ENCODE results near the gene UBE2D2.
A peak's percentile ranks its signal among the peaks of the same experiment; 100 is the strongest.

Gene UBE2D2

GRCh38 chr5:139664086-139664693 is 103.1 kb downstream of the UBE2D2 start:
- Histone ChIP-seq H2AK5ac (ENCODE audit: low read depth, low read length) (no peak overlapping the region), H3K9me3 (replicated peaks in 1 of 2; ENCODE audit: control insufficient read depth in 2 of 2, insufficient read depth in 1 of 2, low read depth in 1 of 2, low read length in 2 of 2) (no peaks in the 10 kb centered on the region), H3K9ac (ENCODE audit: low read depth, low read length, poor library complexity) (no peak overlapping the region), H3K27ac (replicated peaks; ENCODE audit: low read length) (no peak overlapping the region), H4K91ac (ENCODE audit: low read depth, low read length, poor library complexity) (no peak overlapping the region), H3K14ac (ENCODE audit: low read length) (no peak overlapping the region), H3K4me3 (ENCODE audit: low read length in 2 of 2) (no peak overlapping the region), H2BK15ac (ENCODE audit: low read length) (peak overlapping the region; percentile 38), H2BK120ac (ENCODE audit: low read depth, low read length) (no peak overlapping the region), H4K8ac (ENCODE audit: low read depth, low read length) (no peak overlapping the region), H3K4ac (ENCODE audit: low read length) (no peak overlapping the region), H3K79me1 (ENCODE audit: low read depth, low read length) (peaks cover 19% of the 10 kb centered on the region), H3K4me1 (ENCODE audit: control insufficient read depth in 2 of 2, insufficient read depth in 1 of 2, low read depth in 1 of 2, low read length in 2 of 2) (peaks cover 35 to 39% of the 10 kb centered on the region in 2 donors), H3K18ac (ENCODE audit: low read length) (peak overlapping the region; percentile 3), H3K23ac (ENCODE audit: low read depth, low read length, poor library complexity) (no peak overlapping the region), H3K4me2 (ENCODE audit: insufficient read depth, low read length, poor library complexity, severe bottlenecking) (no peak overlapping the region), H2BK12ac (ENCODE audit: low read length) (no peak overlapping the region), H3K36me3 (replicated peaks in 1 of 2; ENCODE audit: control insufficient read depth in 2 of 2, insufficient read depth in 2 of 2, low read length in 2 of 2) (peaks cover 4 to 32% of the 10 kb centered on the region in 2 donors), H2AFZ (ENCODE audit: low read length) (no peak overlapping the region), H2BK5ac (ENCODE audit: low read length) (peak overlapping the region; percentile 21), H3K27me3 (ENCODE audit: control insufficient read depth in 3 of 3, insufficient read depth in 3 of 3, low read depth in 1 of 3, low read length in 3 of 3) (no peaks in the 10 kb centered on the region)
- no peak for DNase-seq (ENCODE audit: low spot score)
- WGBS, 2 donors (ENCODE audit: extremely low coverage in 2 of 2, insufficient read length in 2 of 2, insufficient replicate concordance in 1 of 2), result no CpG with 5 or more reads among the region's 9 CpGs

GRCh38 chr5:139664727-139665351 is 103.7 kb downstream of the UBE2D2 start:
- no CpG with 5 or more reads among the region's 15 CpGs for whole genome bisulfite sequencing, 2 donors (ENCODE audit: extremely low coverage in 2 of 2, insufficient read length in 2 of 2, insufficient replicate concordance in 1 of 2)
- Histone ChIP-seq H4K91ac (ENCODE audit: low read depth, low read length, poor library complexity) (no peak overlapping the region), H3K18ac (ENCODE audit: low read length) (peak overlapping the region; percentile 31), H3K9ac (ENCODE audit: low read depth, low read length, poor library complexity) (no peak overlapping the region), H3K4me3 (ENCODE audit: low read length in 2 of 2) (no peak overlapping the region), H2BK12ac (ENCODE audit: low read length) (no peak overlapping the region), H2BK120ac (ENCODE audit: low read depth, low read length) (no peak overlapping the region), H2AK5ac (ENCODE audit: low read depth, low read length) (no peak overlapping the region), H3K79me1 (ENCODE audit: low read depth, low read length) (peaks cover 25% of the 10 kb centered on the region), H3K27ac (replicated peaks; ENCODE audit: low read length) (no peak overlapping the region), H4K8ac (ENCODE audit: low read depth, low read length) (no peak overlapping the region), H2AFZ (ENCODE audit: low read length) (no peak overlapping the region), H3K4me1 (ENCODE audit: control insufficient read depth in 2 of 2, insufficient read depth in 1 of 2, low read depth in 1 of 2, low read length in 2 of 2) (peaks cover 35 to 40% of the 10 kb centered on the region in 2 donors), H2BK5ac (ENCODE audit: low read length) (no peak overlapping the region), H3K4ac (ENCODE audit: low read length) (no peak overlapping the region), H3K14ac (ENCODE audit: low read length) (no peak overlapping the region), H3K4me2 (ENCODE audit: insufficient read depth, low read length, poor library complexity, severe bottlenecking) (no peak overlapping the region), H3K36me3 (replicated peaks in 1 of 2; ENCODE audit: control insufficient read depth in 2 of 2, insufficient read depth in 2 of 2, low read length in 2 of 2) (peaks cover 4 to 32% of the 10 kb centered on the region in 2 donors), H3K27me3 (ENCODE audit: control insufficient read depth in 3 of 3, insufficient read depth in 3 of 3, low read depth in 1 of 3, low read length in 3 of 3) (no peaks in the 10 kb centered on the region), H2BK15ac (ENCODE audit: low read length) (no peak overlapping the region), H3K23ac (ENCODE audit: low read depth, low read length, poor library complexity) (no peak overlapping the region), H3K9me3 (replicated peaks in 1 of 2; ENCODE audit: control insufficient read depth in 2 of 2, insufficient read depth in 1 of 2, low read depth in 1 of 2, low read length in 2 of 2) (no peaks in the 10 kb centered on the region)
- DNase-seq (ENCODE audit: low spot score), result no peak

- Histone ChIP-seq H3K14ac (ENCODE audit: low read length) (no peak overlapping the region), H3K9ac (ENCODE audit: low read depth, low read length, poor library complexity) (no peak overlapping the region), H2BK120ac (ENCODE audit: low read depth, low read length) (peak overlapping the region; percentile 50), H3K23ac (ENCODE audit: low read depth, low read length, poor library complexity) (no peak overlapping the region), H3K27me3 (ENCODE audit: control insufficient read depth in 3 of 3, insufficient read depth in 3 of 3, low read depth in 1 of 3, low read length in 3 of 3) (no peaks in the 10 kb centered on the region), H3K9me3 (replicated peaks in 1 of 2; ENCODE audit: control insufficient read depth in 2 of 2, insufficient read depth in 1 of 2, low read depth in 1 of 2, low read length in 2 of 2) (no peaks in the 10 kb centered on the region), H2BK15ac (ENCODE audit: low read length) (no peak overlapping the region), H2AK5ac (ENCODE audit: low read depth, low read length) (no peak overlapping the region), H3K4me1 (ENCODE audit: control insufficient read depth in 2 of 2, insufficient read depth in 1 of 2, low read depth in 1 of 2, low read length in 2 of 2) (peaks cover 37 to 41% of the 10 kb centered on the region in 2 donors), H3K79me1 (ENCODE audit: low read depth, low read length) (peaks cover 28% of the 10 kb centered on the region), H3K27ac (replicated peaks; ENCODE audit: low read length) (no peak overlapping the region), H2AFZ (ENCODE audit: low read length) (no peak overlapping the region), H2BK5ac (ENCODE audit: low read length) (no peak overlapping the region), H3K36me3 (replicated peaks in 1 of 2; ENCODE audit: control insufficient read depth in 2 of 2, insufficient read depth in 2 of 2, low read length in 2 of 2) (peaks cover 4 to 36% of the 10 kb centered on the region in 2 donors), H2BK12ac (ENCODE audit: low read length) (no peak overlapping the region), H4K91ac (ENCODE audit: low read depth, low read length, poor library complexity) (no peak overlapping the region), H3K18ac (ENCODE audit: low read length) (no peak overlapping the region), H3K4me2 (ENCODE audit: insufficient read depth, low read length, poor library complexity, severe bottlenecking) (no peak overlapping the region), H3K4me3 (ENCODE audit: low read length in 2 of 2) (no peak overlapping the region), H3K4ac (ENCODE audit: low read length) (no peak overlapping the region), H4K8ac (ENCODE audit: low read depth, low read length) (no peak overlapping the region)
- WGBS, 2 donors (ENCODE audit: extremely low coverage in 2 of 2, insufficient read length in 2 of 2, insufficient replicate concordance in 1 of 2), result no CpG with 5 or more reads among the region's 11 CpGs
- DNase-seq (ENCODE audit: low spot score), result no peak
Measured at GRCh38 chr5:139665626-139666025, 104.5 kb downstream of the UBE2D2 start.

GRCh38 chr5:139666551-139666950 is 105.4 kb downstream of the UBE2D2 start:
- Histone ChIP-seq H3K79me1 (ENCODE audit: low read depth, low read length) (peaks cover 27% of the 10 kb centered on the region), H2BK120ac (ENCODE audit: low read depth, low read length) (no peak overlapping the region), H3K9ac (ENCODE audit: low read depth, low read length, poor library complexity) (no peak overlapping the region), H2BK15ac (ENCODE audit: low read length) (no peak overlapping the region), H3K23ac (ENCODE audit: low read depth, low read length, poor library complexity) (peak overlapping the region; percentile 43), H4K8ac (ENCODE audit: low read depth, low read length) (no peak overlapping the region), H4K91ac (ENCODE audit: low read depth, low read length, poor library complexity) (no peak overlapping the region), H2AFZ (ENCODE audit: low read length) (no peak overlapping the region), H2AK5ac (ENCODE audit: low read depth, low read length) (peak overlapping the region; percentile 37), H3K18ac (ENCODE audit: low read length) (no peak overlapping the region), H3K4me2 (ENCODE audit: insufficient read depth, low read length, poor library complexity, severe bottlenecking) (no peak overlapping the region), H3K4me1 (ENCODE audit: control insufficient read depth in 2 of 2, insufficient read depth in 1 of 2, low read depth in 1 of 2, low read length in 2 of 2) (peaks cover 44 to 46% of the 10 kb centered on the region in 2 donors), H2BK12ac (ENCODE audit: low read length) (peak overlapping the region; percentile 79), H3K4ac (ENCODE audit: low read length) (peak overlapping the region; percentile 72), H3K14ac (ENCODE audit: low read length) (no peak overlapping the region), H2BK5ac (ENCODE audit: low read length) (no peak overlapping the region), H3K9me3 (replicated peaks in 1 of 2; ENCODE audit: control insufficient read depth in 2 of 2, insufficient read depth in 1 of 2, low read depth in 1 of 2, low read length in 2 of 2) (no peaks in the 10 kb centered on the region), H3K4me3 (ENCODE audit: low read length in 2 of 2) (peak overlapping the region in 1 of 2 donors; percentile 47), H3K27ac (replicated peaks; ENCODE audit: low read length) (no peak overlapping the region), H3K36me3 (replicated peaks in 1 of 2; ENCODE audit: control insufficient read depth in 2 of 2, insufficient read depth in 2 of 2, low read length in 2 of 2) (peaks cover 2 to 34% of the 10 kb centered on the region in 2 donors), H3K27me3 (ENCODE audit: control insufficient read depth in 3 of 3, insufficient read depth in 3 of 3, low read depth in 1 of 3, low read length in 3 of 3) (no peaks in the 10 kb centered on the region)
- WGBS, 2 donors (ENCODE audit: extremely low coverage in 2 of 2, insufficient read length in 2 of 2, insufficient replicate concordance in 1 of 2), result no CpG with 5 or more reads among the region's 7 CpGs
- DNase-seq (ENCODE audit: low spot score), result no peak

Measured in neuronal stem cell (in vitro differentiated cells).